ENCODE data around the gene ELOVL6.
"Not testable (repeated sequence)": the region's sequence is repeated elsewhere in the genome, so short reads cannot be mapped to it uniquely, and the experiment has no call there.

ELOVL6 gene, protein sequence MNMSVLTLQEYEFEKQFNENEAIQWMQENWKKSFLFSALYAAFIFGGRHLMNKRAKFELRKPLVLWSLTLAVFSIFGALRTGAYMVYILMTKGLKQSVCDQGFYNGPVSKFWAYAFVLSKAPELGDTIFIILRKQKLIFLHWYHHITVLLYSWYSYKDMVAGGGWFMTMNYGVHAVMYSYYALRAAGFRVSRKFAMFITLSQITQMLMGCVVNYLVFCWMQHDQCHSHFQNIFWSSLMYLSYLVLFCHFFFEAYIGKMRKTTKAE

GRCh38 chr4:110198435-110199416 is at the start of gene ELOVL6:
ELOVL6 (minus strand) TSS chr4:110198615; CDS start chr4:110198335, 280 bp downstream.
- H3K27me3 ChIP-seq (ENCODE audit: control insufficient read depth, insufficient read depth, low read length): no peaks in the 10 kb centered on the region
- peaks cover 2% of the 10 kb centered on the region; the same call in 1 of the 2 replicates for H3K36me3 ChIP-seq (ENCODE audit: control insufficient read depth, insufficient read depth, low read length)
- H3K27ac ChIP-seq (ENCODE audit: low read depth, low read length): peak within 1 kb of the TSS; percentile 93; the same call in 1 of the 2 replicates
- H3K9me3 ChIP-seq (ENCODE audit: control insufficient read depth, insufficient read depth, low read depth, low read length): no peaks in the 10 kb centered on the region
- peak within 1 kb of the TSS; percentile 89 for H3K9ac ChIP-seq (ENCODE audit: low read length)
- H3K4me3 ChIP-seq (ENCODE audit: low read depth, low read length): peak within 1 kb of the TSS; percentile 95
- H3K4me1 ChIP-seq (ENCODE audit: control insufficient read depth, insufficient read depth, low read length): peaks cover 32% of the 10 kb centered on the region

DNA sequence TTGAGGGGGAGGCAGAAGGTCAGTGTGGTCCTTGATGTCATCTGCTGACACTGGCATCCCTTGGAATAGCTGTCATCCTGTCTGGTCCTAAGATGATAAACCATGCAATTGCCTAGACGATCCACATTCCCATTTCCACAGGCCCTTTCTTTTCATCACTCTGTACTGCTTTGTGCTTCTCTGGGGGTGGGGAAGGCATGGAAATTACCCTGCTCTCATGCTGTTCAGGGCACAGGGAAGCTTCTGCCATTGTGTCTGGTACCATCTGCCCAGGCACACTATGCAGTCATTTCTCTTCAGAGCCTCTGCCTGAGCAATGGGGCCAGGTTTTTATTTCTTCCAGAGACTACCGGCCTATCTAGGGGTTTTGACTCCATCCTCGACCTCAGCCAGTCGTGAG is 49.7 kb upstream of the ELOVL6 start:
- H3K9ac ChIP-seq (ENCODE audit: low read length): no peak overlapping the region
- no peak overlapping the region for H3K27ac ChIP-seq (ENCODE audit: low read depth, low read length)

GRCh38 chr4:110247591-110247990 is 49.2 kb upstream of the ELOVL6 start:
- H3K9me3 ChIP-seq (ENCODE audit: control insufficient read depth, insufficient read depth, low read depth, low read length): no peaks in the 10 kb centered on the region
- H3K4me3 ChIP-seq (ENCODE audit: low read depth, low read length): no peak overlapping the region
- H3K27ac ChIP-seq (ENCODE audit: low read depth, low read length): no peak overlapping the region
- no peaks in the 10 kb centered on the region for H3K27me3 ChIP-seq (ENCODE audit: control insufficient read depth, insufficient read depth, low read length)
- H3K4me1 ChIP-seq (ENCODE audit: control insufficient read depth, insufficient read depth, low read length): no peaks in the 10 kb centered on the region
- H3K9ac ChIP-seq (ENCODE audit: low read length): no peak overlapping the region
- no peaks in the 10 kb centered on the region for H3K36me3 ChIP-seq (ENCODE audit: control insufficient read depth, insufficient read depth, low read length)

More for the DNA sequence above, 49.7 kb upstream of the ELOVL6 start:
- H3K4me3 ChIP-seq (ENCODE audit: low read depth, low read length): no peak overlapping the region
- no peaks in the 10 kb centered on the region for H3K27me3 ChIP-seq (ENCODE audit: control insufficient read depth, insufficient read depth, low read length)
- H3K4me1 ChIP-seq (ENCODE audit: control insufficient read depth, insufficient read depth, low read length): no peaks in the 10 kb centered on the region
- H3K36me3 ChIP-seq (ENCODE audit: control insufficient read depth, insufficient read depth, low read length): no peaks in the 10 kb centered on the region
- no peaks in the 10 kb centered on the region for H3K9me3 ChIP-seq (ENCODE audit: control insufficient read depth, insufficient read depth, low read depth, low read length)

DNA sequence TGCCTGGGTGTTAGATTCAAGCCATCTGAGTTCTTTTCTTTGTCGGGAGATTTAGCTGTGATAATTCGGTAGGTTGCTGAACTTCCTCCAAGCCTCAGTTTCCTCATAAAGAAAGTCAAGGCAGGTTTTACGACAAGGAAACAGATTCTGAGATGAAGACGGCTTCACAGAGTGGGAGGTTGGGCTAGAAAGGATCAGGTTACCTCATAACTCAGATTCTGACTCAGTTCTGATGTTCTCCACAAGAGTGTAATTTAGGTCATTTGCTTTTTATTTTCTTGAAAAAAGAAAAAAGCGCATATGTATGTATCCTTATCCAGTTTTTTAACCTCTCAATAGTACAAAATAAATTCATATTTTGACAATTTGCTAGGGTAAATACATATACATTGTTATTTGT is 47.2 kb upstream of the ELOVL6 start:
- Histone ChIP-seq H3K4me3 (ENCODE audit: low read depth, low read length) (no peak overlapping the region), H3K27me3 (ENCODE audit: control insufficient read depth, insufficient read depth, low read length) (no peaks in the 10 kb centered on the region), H3K27ac (ENCODE audit: low read depth, low read length) (no peak overlapping the region), H3K9ac (ENCODE audit: low read length) (no peak overlapping the region), H3K4me1 (ENCODE audit: control insufficient read depth, insufficient read depth, low read length) (no peaks in the 10 kb centered on the region), H3K9me3 (ENCODE audit: control insufficient read depth, insufficient read depth, low read depth, low read length) (no peaks in the 10 kb centered on the region), H3K36me3 (ENCODE audit: control insufficient read depth, insufficient read depth, low read length) (no peaks in the 10 kb centered on the region)

- Histone ChIP-seq H3K9ac (ENCODE audit: low read length) (no peak overlapping the region), H3K4me1 (ENCODE audit: control insufficient read depth, insufficient read depth, low read length) (no peaks in the 10 kb centered on the region), H3K9me3 (ENCODE audit: control insufficient read depth, insufficient read depth, low read depth, low read length) (no peaks in the 10 kb centered on the region), H3K27me3 (ENCODE audit: control insufficient read depth, insufficient read depth, low read length) (no peaks in the 10 kb centered on the region), H3K36me3 (ENCODE audit: control insufficient read depth, insufficient read depth, low read length) (no peaks in the 10 kb centered on the region), H3K27ac (ENCODE audit: low read depth, low read length) (no peak overlapping the region), H3K4me3 (ENCODE audit: low read depth, low read length) (no peak overlapping the region)
Observed at GRCh38 chr4:110236324-110236723, 37.9 kb upstream of the ELOVL6 start.

DNA sequence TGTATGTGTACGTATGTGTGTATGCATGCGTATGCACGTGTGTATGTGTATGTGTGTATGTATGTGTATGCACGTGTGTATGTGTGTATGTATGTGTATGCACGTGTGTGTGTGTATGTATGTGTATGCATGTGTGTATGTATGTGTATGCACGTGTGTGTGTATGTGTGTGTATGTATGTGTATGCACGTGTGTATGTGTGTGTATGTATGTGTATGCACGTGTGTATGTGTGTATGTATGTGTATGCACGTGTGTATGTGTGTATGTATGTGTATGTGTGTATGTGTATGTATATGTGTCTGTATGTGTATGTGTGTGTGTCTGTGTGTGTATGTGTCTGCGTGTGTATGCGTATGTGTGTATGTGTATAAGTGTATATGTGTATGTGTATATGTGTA is 35.2 kb upstream of the ELOVL6 start:
- H3K4me1 ChIP-seq (ENCODE audit: control insufficient read depth, insufficient read depth, low read length); H3K27ac ChIP-seq (ENCODE audit: low read depth, low read length); H3K9me3 ChIP-seq (ENCODE audit: control insufficient read depth, insufficient read depth, low read depth, low read length); H3K27me3 ChIP-seq (ENCODE audit: control insufficient read depth, insufficient read depth, low read length); H3K9ac ChIP-seq (ENCODE audit: low read length); H3K4me3 ChIP-seq (ENCODE audit: low read depth, low read length); H3K36me3 ChIP-seq (ENCODE audit: control insufficient read depth, insufficient read depth, low read length): not testable (repeated sequence)

DNA sequence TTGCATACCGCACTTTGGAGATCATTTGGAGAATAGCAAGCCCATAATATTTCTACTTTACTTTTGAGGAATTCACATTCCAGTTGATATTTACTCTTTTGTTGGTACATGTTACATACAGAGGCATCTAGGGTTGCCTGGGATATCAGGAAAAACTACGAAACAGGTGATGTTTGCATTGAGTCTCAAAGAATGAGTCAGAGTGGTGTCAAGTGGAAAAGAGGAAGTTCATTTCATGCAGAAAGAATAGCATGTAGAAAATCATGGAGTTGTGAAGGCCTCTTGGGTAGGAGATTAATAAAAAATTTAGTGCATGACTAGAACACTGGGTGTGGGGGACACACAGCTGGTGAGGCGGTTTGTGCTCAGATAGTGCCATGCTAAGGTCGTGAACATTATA is 33.5 kb upstream of the ELOVL6 start:
- Histone ChIP-seq H3K36me3 (ENCODE audit: control insufficient read depth, insufficient read depth, low read length) (no peaks in the 10 kb centered on the region), H3K9me3 (ENCODE audit: control insufficient read depth, insufficient read depth, low read depth, low read length) (no peaks in the 10 kb centered on the region), H3K27me3 (ENCODE audit: control insufficient read depth, insufficient read depth, low read length) (no peaks in the 10 kb centered on the region), H3K4me3 (ENCODE audit: low read depth, low read length) (no peak overlapping the region), H3K4me1 (ENCODE audit: control insufficient read depth, insufficient read depth, low read length) (no peaks in the 10 kb centered on the region), H3K9ac (ENCODE audit: low read length) (no peak overlapping the region), H3K27ac (ENCODE audit: low read depth, low read length) (no peak overlapping the region)

DNA sequence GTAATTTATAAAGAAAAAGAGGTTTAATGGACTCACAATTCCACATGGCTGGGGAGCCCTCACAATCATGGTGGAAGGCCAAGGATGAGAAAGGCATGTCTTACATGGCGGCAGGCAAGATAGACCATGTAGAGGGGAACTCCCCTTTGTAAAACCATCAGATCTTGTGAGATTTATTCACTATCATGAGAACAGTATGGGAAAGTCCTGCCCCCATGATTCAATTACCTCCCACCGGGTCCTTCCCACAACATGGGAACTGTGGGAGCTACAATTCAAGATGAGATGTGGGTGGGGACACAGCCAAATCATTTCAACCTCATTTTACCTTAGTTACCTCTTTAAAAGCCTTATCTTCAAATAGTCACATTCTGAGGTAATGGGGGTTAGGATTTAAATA is 30.9 kb upstream of the ELOVL6 start:
- Histone ChIP-seq H3K4me3 (ENCODE audit: low read depth, low read length) (no peak overlapping the region), H3K27ac (ENCODE audit: low read depth, low read length) (no peak overlapping the region), H3K4me1 (ENCODE audit: control insufficient read depth, insufficient read depth, low read length) (no peaks in the 10 kb centered on the region), H3K36me3 (ENCODE audit: control insufficient read depth, insufficient read depth, low read length) (no peaks in the 10 kb centered on the region), H3K27me3 (ENCODE audit: control insufficient read depth, insufficient read depth, low read length) (no peaks in the 10 kb centered on the region), H3K9ac (ENCODE audit: low read length) (no peak overlapping the region), H3K9me3 (ENCODE audit: control insufficient read depth, insufficient read depth, low read depth, low read length) (no peaks in the 10 kb centered on the region)

DNA sequence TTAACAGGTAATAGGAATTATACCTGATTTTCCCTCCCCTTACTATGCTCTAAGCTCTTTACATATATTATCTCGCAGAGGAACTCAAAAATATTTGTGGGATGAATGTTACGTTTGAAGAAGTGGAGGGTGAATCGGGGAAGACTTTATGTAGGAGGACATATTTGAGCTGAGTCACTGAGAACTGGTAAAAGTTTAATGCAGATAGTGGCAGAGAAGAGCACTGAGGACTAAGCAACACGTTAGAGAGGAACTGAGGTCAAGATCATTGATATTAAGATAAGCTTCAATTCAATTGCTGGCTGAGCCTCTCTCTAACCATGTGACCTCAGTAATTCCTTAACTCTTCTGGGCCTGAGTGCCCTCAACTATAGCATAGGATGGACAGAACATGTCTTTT is 26.4 kb upstream of the ELOVL6 start:
- Histone ChIP-seq H3K9me3 (ENCODE audit: control insufficient read depth, insufficient read depth, low read depth, low read length) (no peaks in the 10 kb centered on the region), H3K4me3 (ENCODE audit: low read depth, low read length) (no peak overlapping the region), H3K4me1 (ENCODE audit: control insufficient read depth, insufficient read depth, low read length) (no peaks in the 10 kb centered on the region), H3K9ac (ENCODE audit: low read length) (no peak overlapping the region), H3K27ac (ENCODE audit: low read depth, low read length) (no peak overlapping the region), H3K27me3 (ENCODE audit: control insufficient read depth, insufficient read depth, low read length) (no peaks in the 10 kb centered on the region), H3K36me3 (ENCODE audit: control insufficient read depth, insufficient read depth, low read length) (no peaks in the 10 kb centered on the region)

- Histone ChIP-seq H3K9ac (ENCODE audit: low read length) (no peak overlapping the region), H3K4me1 (ENCODE audit: control insufficient read depth, insufficient read depth, low read length) (no peaks in the 10 kb centered on the region), H3K9me3 (ENCODE audit: control insufficient read depth, insufficient read depth, low read depth, low read length) (no peaks in the 10 kb centered on the region), H3K27ac (ENCODE audit: low read depth, low read length) (no peak overlapping the region), H3K4me3 (ENCODE audit: low read depth, low read length) (no peak overlapping the region), H3K36me3 (ENCODE audit: control insufficient read depth, insufficient read depth, low read length) (no peaks in the 10 kb centered on the region), H3K27me3 (ENCODE audit: control insufficient read depth, insufficient read depth, low read length) (no peaks in the 10 kb centered on the region)
Observed at GRCh38 chr4:110224142-110224541, 25.7 kb upstream of the ELOVL6 start.

DNA sequence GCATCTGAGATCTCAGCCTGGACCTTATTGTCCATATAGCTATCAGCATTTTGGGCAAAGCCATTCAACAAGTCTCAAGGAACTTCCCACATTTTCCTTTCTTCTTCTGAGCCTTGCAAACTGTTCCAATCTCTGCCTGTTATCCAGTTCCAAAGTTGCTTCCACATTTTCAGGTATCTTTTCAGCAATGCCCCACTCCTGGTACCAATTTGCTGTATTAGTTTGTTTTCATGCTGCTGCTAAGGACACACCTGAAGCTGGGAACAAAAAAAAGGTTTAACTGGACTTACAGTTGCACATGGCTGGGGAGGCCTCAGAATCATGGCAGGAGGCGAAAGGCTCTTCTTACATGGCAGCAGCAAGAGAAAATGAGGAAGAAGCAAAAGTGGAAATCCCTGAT is 20.5 kb upstream of the ELOVL6 start:
- not testable (repeated sequence) for H3K27ac ChIP-seq (ENCODE audit: low read depth, low read length); H3K4me3 ChIP-seq (ENCODE audit: low read depth, low read length); H3K27me3 ChIP-seq (ENCODE audit: control insufficient read depth, insufficient read depth, low read length); H3K9ac ChIP-seq (ENCODE audit: low read length); H3K4me1 ChIP-seq (ENCODE audit: control insufficient read depth, insufficient read depth, low read length); H3K9me3 ChIP-seq (ENCODE audit: control insufficient read depth, insufficient read depth, low read depth, low read length); H3K36me3 ChIP-seq (ENCODE audit: control insufficient read depth, insufficient read depth, low read length)

Data from HUES6 (cell line).